Skin of body (tissue), 2 donors: ENCODE results near the gene NRM. TPM values are rescaled to one million over a fixed set of nuclear protein-coding genes. Genes with fewer than 3 reads are reported as not detected.
"Not testable (repeated sequence)": the region's sequence is repeated elsewhere in the genome, so short reads cannot be mapped to it uniquely, and the experiment has no call there.

Experiments
- DNase-seq: peaks from one replicate; lab custom pipeline; 2025; lab: John Stamatoyannopoulos, UW
- total RNA-seq: library from RNA; depleted of rRNA; stranded (reverse); fragments of >200 nt; gene quantifications from one replicate; pipeline ENCODE4 v1.2.3, GENCODE V29; 2014

The NRM gene
- total RNA-seq, 1 donor from 2014 or later, result 3.6 TPM

DNA sequence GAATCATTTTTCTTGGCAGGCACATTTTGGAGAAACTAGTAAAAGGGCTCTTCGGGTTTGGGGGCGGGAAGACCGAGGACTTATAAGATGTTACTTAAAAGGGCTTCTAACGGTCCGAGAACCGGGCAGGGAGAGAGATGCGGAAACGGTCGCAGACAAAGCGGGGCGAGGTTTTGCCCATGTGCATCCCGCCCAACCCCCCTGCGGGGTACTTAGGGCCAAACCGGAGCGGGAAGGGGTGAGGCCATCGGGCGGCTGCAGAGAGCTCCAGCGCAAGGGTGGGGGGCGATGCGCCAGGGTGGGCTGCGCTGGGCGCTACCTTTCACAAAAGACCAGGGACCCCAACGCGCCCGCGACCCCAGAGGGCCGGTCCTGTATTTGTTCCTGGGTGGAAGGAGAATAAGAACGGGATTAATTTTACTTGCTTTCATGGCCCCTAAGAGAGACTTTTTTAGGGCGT is 30.0 kb upstream of the NRM start:
- DNase-seq, result peak; percentile 58

DNA sequence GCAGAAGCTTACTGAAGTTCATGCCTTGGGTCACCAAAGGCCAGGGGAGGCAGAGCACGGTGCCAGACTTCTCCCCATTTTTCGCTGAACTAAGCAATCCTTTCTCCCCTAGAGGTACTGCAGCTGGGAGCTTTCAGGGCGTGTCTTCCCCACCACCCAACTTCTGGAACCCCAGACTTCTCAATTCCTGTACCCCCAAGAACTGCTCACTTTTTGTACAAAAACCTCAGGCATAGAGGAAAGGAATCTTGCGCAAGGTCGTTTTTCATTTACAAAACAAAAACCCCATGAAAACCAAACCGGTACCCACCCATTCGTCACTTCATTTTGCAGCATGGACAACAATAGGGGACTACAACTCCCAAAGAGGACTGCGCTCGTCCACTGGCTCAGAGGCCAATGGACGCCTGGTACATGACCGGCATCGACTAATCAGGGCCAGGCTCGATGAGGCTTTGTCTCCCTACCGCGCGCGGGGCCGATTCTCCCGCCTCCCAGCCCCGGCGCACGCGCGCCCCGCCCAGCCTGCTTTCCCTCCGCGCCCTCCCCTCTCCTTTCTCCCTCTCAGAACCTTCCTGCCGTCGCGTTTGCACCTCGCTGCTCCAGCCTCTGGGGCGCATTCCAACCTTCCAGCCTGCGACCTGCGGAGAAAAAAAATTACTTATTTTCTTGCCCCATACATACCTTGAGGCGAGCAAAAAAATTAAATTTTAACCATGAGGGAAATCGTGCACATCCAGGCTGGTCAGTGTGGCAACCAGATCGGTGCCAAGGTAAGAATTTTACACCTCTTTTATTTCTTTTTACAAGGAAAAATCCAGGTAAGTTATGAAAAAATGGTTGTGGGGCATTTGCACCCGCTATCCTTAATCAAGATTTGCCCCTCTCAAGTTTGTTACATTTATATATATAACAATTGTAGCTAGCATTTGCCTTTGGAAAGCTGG is 29.3 kb upstream of the NRM start, which contains the start of gene TUBB:
TUBB (plus strand) TSS at position 562 of the 947 bp plus-strand sequence; CDS start at position 717, 155 bp downstream.
- DNase-seq, result peak; percentile 99

DNA sequence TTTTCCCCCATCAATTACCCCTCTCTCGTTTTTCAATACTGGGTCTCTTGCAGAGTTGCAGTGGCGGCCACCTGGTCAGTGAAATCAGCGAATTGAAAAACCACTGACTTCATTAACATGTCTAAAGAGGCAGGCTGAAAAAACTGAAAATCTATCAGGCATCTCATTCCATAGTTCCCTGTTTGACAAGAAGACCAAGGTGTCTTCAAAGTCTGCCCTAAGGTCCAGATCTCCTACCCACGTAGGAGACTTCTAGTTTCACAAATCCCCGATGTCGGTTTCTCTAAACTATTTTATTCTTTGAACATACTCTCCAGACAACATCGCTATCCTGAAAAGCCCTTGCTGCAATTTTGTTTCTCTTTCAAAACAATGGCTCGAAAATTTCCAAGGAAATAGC is 28.6 kb upstream of the NRM start:
- peak; percentile 43 for DNase-seq

DNA sequence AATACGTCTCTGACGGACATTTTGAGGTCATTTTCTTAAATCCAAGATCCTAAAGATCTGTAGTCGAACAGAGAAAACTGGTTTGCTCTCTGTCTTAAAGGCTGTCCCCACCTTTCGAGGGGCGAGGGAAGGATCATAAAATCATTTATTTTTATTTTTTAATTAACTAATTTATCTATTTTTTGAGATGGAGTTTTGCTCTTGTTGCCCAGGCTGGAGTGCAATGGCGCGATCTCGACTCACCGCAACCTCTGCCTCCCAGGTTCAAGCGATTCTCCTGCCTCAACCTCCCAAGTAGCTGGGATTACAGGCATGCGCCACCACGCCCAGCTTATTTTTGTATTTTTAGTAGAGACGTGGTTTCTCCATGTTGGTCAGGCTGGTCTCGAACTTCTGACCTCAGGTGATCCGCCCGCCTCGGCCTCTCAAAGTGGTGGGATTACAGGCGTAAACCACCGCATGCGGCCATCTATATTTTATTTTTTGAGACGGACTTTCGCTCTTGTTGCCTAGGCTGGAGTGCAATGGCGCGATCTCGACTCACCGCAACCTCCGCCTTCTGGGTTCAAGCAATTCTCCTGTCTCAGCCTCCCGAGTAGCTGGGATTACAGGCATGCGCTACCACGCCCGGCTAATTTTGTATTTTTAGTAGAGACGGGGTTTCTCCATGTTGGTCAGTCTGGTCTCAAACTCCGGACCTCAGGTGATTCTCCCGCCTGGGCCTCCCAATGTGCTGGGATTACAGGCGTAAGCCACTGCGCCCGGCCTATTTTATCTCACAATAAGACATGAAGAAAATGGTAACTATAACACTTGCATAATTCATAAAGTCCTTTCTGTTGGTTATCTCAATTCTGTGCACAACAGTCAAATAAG is 27.3 kb upstream of the NRM start:
- DNase-seq, result not testable (repeated sequence)

DNA sequence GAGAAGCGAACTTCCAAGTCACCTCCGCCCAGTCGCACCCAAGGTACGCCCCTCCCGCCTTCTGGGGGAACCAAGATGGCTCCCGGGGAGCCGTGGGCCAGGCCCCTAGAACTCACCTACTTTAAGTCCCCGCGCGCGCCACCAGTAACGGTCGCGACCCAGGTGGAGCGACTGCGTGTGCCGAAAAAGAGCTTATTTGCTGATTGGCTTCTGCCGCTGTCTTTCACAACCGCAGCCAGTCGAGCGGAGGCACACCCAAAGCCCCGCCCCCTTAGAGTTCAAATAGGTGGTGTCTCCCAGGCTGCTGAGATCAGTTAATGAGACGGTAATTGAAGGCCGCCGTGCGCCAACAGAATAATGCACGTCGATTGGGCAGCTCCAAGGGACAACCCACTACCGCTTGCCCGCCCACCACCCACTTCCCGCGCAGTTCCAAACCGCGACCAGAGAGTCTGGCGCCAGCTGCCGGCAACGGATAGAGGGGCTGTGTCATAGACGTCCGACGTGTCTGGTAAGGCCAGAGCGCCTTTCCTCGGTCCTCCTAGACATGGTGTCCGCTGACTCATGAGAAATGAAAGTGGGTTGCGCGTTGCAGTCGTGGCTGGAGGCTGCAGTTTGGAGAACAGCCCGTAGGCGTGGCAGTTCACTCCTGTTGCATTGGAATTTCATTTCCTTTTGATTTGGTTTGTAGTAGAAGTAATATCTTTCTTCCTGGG is 26.5 kb upstream of the NRM start, which contains the start of gene MDC1:
MDC1 (minus strand) TSS at position 153 of the 716 bp plus-strand sequence. CDS start 2,106 bp downstream, outside the sequence.
- DNase-seq, result peak; percentile 99

DNA sequence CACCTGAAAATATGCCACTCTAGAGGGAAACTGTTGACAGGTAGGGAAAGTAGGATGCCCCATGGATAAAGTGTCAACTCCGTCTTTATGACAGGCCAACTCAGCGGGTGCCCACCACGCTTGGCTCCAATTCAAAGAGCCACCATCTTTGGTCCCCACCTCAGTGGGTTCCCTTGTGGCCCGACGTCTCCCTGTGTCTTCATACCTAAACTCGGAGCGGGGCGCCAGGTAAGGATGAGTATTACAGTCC is 26.0 kb upstream of the NRM start:
- DNase-seq, result no peak

DNA sequence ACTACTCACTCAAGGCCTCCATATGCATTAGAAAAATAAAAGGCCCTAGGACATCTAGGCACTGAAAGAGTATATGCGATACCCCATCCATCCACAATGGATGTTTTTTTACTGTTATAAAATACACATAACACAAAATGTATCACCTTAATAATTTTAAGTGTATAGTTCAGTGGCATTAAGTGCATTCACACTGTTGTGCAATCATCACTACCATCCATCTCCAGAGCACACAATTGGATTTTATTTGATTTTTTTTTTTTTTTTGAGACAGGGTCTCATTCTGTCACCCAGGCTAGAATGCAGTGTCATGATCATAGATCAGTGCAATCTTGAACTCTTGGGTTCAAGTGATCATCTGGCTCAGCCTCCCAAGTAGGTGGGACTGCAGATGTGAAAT is 23.5 kb upstream of the NRM start:
- DNase-seq, result no peak

DNA sequence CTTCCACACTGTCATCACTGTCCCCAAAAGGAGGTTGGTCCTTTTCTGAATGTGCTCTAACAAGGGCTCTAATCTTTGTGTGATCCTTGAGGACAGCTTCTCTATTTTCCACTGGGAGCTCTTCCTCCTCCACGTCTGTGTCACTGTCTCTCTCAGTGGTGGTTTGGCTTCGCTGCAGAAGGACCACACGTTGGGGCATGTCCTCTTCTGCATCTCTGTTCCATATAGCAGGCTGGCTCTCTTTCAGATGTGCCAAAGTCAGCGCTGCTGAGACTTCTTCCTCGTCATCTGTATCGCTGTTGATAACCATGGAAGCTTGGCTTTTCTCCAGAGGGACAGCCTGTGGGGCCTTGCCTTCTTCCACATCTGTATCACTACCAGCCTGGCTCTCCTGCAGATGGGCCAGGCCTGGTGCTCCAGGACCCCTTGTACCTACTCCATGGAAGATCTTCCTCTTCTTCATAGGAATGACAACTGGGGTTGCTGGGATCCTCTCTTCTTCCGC is 21.7 kb upstream of the NRM start:
- no peak for DNase-seq

DNA sequence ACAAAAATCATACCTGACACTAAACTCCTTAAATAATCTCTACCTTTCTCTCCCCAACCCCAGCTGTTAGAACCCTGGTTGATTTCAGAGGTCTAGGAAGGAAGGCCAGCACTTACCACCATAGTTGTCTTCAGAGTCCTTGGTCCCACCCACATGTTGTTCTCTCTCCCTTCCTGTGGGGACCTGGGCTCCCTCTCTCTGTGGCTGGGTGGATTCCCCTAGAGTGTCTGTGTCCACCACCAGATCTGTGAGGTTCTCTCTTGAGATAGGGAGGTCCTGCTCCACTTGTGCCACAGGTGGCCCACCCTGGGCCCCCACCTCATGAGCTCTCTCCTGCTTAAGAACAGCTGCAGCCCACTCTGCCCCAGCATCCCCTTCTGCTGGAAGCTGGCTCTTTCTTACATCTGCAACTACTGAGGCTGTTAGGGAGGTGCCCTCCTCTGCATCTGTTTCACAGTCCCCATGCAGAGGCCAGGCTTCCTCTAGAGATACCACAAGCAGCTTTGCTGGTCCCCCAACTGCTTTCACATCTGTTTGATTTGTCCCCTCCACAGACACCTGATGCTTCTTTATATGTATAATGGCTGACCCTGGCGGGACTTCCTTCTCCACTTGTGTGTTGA is 21.1 kb upstream of the NRM start:
- no peak for DNase-seq

DNA sequence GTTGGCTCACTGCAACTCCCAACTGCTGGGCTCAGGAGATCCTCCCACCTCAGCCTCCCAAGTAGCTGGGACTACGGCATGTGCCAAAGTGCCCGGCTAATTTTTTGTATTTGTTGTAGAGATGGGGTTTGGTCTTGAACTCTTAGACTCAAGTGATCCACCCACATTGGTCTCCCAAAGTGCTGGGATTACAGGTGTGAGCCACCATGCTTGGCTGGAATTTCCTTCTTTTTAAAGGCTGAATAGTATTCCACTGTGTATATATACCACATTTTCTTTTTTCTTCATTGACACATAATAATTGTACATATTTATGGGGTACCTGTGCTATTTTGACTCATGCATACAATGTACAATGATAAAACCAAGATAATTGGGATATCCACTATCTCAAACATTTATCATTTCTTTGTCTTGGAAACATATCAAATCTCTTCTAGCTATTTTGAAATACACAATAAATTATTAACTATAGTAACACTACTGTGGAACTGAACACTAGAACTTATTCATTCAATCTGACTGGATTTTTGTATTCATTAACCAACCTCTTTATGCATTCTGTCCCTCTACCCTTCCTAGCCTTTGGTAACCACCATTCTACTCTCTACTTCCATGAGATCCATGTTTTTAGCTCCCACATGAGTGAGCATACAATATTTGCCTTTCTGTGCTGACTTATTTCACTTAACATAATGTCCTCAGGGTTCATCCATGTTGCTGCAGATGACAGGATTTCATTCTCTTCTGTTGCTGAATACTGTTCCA is 18.5 kb upstream of the NRM start:
- DNase-seq, result no peak

DNA sequence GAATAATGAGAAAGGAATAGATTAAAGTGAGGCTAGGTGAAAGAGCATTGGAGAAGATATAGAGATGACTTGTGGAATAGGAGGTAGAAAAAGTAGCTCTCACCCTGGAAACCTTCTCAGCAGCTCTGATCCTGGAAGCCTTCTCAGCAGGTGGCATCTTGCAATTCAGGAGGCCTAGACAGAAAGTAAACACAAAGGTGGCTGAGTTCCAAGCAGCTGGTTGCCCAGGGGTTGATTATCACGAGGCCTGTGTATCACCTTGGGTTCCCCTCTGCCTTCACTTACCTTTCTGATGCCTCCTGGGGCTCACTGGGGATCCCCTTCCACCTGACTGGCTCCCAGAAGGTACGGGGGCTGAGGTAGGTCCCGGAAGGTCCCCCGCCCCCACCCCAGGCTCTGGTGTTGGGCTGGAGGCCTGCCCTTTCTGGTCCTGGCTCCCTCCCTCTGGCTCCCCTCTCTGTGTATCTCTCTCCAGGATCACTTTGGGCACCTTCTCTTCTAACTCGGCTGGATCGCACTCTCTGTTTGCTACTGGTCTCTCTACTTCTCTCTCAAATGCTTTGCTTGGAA is 16.6 kb upstream of the NRM start:
- no peak for DNase-seq

DNA sequence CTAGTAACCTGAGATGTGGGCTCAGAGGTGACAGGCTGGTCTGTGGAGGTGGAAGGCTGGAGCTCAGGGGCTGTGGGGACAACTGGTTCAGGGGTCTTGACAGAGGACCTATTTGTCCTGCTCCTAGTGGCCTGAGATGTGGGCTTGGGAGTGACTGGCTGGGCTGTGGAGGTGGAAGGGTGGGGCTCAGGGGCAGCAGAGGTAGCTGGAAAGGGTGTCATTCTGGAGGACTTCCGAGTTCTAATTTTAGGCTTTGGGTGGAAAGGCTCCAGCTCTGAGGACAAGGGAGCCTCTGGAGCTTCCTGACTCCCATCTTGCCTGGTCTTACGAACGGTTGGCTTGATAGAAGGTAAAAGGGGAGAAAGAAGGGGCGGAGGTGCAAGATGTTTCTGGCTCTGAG is 14.8 kb upstream of the NRM start:
- DNase-seq, result no peak

DNA sequence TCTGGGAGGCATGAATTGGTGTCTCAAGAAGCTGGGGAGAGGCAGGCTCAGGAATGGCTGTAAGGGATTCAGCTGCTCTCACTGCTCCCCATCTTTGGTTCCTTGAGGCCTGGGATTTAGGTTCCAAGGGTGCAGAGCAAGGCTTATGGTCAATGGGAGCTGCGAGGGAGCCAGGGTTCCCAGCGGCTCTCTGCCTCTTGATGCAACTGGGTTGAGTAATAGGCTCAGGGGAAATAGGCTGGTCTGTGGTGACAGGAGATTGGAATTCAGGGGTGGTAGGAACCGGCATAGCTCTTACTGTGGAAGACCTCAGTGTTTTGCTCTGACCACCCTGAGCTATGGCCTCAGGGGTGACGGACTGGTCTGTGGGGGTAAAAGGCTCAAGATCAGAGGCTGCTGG is 13.0 kb upstream of the NRM start:
- DNase-seq, result no peak

DNA sequence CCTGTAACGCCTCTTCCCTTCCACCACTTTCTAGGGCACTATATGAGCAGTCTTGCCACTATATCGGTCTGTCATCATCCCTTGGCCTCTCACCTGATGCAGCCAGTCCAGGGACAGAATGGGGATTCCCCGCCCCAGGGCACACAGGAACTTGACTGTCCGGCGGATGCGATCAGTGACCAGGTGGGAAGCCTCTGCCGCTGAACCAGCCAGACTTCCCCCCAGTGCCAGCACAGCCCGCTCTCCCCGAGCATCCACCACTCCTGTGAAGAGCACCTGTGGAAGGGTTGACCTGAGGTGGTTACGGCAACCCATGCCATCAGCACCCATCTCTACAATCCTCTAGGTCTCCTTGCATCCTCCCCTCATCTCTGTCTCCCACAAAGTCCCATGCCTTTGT is 12.2 kb upstream of the NRM start:
- DNase-seq, result no peak

DNA sequence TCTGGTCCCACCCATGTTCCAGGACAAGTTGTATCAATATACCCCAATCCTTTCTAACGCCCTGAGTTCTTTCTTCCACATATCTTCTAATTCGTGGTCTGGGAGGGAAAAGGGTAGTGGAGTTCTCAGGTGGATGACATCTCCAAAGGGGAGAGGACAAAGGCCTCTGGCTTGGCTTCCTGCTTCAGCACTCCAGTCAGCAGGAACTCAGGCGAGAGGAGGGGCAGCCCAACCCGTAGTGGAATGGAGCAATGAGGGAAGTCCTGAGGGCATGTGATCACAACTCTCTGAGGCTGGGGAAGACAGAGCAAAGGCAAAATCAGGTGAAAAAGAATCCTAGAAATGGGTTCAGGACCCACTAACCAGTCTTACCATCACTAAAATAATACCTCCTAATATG is 9.6 kb upstream of the NRM start:
- DNase-seq, result no peak

DNA sequence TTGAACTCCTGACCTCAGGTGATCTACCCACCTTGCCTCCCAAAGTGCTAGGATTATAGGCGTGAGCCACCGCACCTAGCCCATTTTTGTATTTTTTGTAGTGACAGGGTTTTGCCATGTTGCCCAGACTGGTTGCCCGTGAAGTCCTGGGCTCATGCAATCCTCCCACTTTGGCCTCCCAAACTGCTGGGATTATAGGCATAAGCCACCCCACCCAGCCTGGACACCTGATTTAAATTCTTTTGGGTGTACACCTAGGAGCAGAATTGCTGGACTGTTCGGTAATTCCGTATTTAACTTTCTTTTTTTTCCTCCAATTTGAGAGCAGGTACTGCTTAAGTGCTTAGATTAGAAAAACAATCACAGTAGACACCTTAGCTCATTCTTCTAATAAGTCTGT is 5.6 kb upstream of the NRM start:
- no peak for DNase-seq

DNA sequence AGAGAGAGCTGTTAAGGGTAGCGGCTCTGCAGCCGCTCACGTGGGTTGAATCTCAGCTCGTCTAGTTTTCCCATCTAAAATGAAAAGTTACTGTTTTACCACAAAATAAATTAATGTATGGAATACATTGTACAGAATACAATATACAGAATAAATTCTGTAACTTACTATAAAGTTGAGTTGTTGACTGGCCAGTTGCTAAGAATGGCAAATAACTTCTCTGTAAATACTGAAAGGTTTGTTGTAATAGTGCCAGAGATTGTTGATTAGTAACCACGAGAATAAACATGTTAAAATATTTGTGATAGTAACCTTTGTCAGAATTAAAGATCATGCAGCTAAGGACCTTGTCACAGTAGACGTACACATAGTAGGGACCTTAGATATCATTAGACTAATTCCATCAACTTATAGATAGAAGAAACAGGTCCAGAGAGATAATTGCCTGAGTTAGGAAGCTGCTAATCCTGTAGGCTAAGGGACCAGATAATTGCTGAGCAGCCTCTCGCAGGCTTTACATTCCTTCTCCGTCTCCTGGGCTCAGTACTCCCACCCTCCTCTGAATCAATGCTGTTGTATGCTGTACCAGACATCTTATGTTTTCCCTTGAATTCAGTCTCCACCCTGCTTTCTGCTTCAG is 544 bp upstream of the NRM start:
- no peak for DNase-seq

DNA sequence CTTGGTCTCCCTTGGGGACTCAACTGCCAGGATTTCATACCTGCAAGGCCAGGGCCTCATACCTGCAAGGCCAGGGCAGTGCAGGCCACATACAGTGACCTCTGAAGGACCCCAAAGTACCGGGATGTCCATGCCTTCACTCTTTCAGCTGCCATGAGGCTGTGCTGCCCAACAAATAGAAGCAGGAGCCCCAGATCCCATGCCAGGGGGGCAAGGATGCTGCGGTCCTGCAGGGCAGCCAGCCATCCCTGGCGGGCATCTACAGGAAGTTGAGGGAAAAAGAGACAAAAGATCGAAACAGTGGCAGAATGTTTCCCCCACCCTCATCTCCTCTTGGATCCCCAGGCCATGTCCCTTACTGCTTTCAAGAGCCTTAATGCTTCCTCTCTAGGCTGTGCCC is 799 bp downstream of the NRM start:
- no peak for DNase-seq
